Inflammatory macrophage (primary cell): ENCODE results near the gene RGS9BP.
A peak's percentile ranks its signal among the peaks of the same experiment; 100 is the strongest.
"Not testable (repeated sequence)": the region's sequence is repeated elsewhere in the genome, so short reads cannot be mapped to it uniquely, and the experiment has no call there.

Experiments used
- DNase-seq, 2 donors: peaks; one replicate each; pipeline ENCODE4 v3.0.0-alpha.2; 2020 to 2022

The RGS9BP gene

DNA sequence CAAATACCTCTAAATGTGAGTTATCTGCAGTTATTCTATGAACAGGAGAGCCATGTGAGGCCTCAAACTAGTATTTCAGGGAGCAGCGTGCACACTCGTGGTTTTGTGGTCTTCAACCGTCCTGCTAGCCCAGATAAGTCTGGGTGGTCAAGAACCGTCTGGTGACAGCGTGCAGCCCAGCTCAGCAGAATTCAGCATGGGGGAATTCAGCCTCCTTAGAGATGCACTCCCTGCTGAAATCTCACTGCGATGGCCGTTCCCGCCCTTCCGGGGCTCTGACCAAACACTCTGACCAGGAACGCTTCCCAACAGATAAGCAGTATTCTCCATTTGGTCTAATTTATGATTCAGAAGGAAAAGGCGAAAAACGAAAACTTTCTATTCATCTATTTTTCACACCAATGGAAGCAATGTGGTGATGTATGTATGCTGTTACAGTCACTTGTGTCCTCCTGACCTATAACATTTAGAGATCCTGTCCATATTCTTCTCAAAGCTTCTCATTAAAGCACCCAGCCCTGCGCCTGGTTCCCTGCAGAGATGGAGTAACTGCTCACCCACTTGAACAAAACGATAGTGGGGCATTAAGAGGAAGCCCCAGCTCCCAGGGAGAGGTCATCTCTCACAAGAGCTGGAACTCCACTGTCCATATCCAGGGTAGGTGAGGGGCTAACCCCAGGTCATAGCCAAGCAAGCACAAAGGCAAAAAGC lies 3.6 kb upstream of the RGS9BP start:
- DNase-seq = peak in 1 of 2 donors; percentile 22

GRCh38 chr19:32672841-32673240 lies 2.8 kb upstream of the RGS9BP start:
- DNase-seq = no peak

- no peak for DNase-seq
These were observed 2.1 kb upstream of the RGS9BP start for GRCh38 chr19:32673573-32673972.

- peak in 1 of 2 donors; percentile 46 for DNase-seq
These were observed 1.3 kb upstream of the RGS9BP start for GRCh38 chr19:32674153-32674930.

DNA sequence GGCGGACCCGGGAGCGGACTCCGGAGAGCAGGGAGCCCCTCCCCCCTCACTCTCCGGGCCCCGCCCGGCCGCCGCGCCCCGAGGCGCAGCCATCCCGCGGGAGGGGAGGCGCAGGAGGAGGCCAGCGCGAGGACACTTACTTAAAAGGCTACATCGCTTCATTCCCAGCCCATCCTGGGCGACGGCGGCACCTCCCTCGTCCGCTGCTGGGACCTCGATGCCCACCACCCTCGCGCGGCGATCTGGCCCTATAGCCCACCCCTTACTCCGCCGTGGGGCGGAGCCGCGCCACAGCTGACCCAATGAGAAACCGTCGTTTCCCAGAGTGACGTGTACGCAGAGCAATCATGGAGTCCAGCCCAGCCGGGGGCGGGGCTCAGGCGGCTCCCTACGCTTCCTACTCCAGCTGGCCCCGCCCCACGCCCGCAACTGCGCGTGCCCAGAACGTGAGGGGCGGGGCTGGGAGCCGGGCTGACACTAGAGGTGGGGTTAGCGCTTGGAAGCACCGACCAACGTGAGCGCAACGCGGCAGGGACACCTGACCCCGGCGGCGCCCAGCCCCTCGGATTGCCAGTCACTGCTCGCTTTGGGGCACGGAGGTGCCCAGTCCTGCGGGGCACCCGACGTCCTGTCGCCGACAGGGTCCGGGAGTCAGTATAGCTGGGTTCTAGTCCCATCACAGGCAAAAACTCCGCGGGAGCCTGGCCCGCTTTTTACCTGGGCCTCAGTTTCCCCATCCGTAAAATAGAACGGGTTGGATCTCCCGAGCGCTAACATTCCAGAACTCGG lies 523 bp upstream of the RGS9BP start, which contains the start of gene ANKRD27:
Gene ANKRD27, minus strand, starts transcription at position 250 of the 789 bp plus-strand sequence. CDS start 16,165 bp downstream, outside the sequence.
- peak; percentile 99 for DNase-seq

GRCh38 chr19:32676186-32676894 lies 692 bp downstream of the RGS9BP start:
- DNase-seq = no peak

GRCh38 chr19:32676895-32677359 lies 1.3 kb downstream of the RGS9BP start:
- DNase-seq = no peak

DNA sequence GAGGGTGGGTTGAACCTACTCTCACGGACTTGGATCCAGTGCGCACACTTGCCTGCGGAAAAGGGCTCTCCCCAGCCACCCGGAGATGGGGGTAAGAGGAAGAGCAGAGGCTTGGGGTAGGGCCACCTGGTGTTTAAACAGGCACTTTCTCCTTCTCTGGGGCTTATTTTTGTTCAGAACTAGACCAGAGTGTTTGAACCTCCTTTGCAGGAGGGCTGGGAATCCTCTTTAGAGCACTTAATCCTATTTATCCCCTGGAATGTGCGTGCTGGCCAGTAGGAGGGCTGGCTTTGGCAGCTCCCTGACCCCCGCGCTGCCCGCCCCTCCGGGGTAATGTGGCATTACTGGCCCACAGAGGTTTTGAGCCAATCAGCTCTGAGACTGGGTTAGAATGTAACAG lies 2.0 kb downstream of the RGS9BP start:
- DNase-seq = no peak

- peak; percentile 43 to 51 for DNase-seq
These were observed 5.3 kb downstream of the RGS9BP start for GRCh38 chr19:32680986-32681385.

- no peak for DNase-seq
These were observed 6.7 kb downstream of the RGS9BP start for GRCh38 chr19:32682317-32682716.

- DNase-seq = no peak
These were observed 11.3 kb downstream of the RGS9BP start for GRCh38 chr19:32686847-32687475.

- no peak for DNase-seq
These were observed 12.0 kb downstream of the RGS9BP start for GRCh38 chr19:32687681-32688080.

DNA sequence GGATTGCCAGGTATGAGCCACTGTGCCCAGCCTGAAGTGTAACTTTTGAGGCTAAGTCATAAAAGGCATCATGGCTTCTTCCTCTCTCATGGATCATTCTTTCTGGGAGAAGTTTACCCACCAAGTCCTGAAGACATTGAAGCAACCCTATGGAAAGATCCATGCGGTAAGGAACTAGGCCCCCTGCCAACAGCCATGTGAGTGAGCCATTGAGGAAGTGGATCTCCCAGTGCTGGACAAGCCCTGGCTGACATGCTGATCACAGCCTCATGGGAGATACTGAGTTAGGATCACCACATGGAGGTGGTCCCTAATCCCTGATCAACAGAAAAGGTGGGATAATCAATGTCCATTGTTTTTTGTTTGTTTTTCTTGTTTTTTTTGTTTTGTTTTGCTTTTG lies 12.7 kb downstream of the RGS9BP start:
- DNase-seq = peak; percentile 52 to 57

DNA sequence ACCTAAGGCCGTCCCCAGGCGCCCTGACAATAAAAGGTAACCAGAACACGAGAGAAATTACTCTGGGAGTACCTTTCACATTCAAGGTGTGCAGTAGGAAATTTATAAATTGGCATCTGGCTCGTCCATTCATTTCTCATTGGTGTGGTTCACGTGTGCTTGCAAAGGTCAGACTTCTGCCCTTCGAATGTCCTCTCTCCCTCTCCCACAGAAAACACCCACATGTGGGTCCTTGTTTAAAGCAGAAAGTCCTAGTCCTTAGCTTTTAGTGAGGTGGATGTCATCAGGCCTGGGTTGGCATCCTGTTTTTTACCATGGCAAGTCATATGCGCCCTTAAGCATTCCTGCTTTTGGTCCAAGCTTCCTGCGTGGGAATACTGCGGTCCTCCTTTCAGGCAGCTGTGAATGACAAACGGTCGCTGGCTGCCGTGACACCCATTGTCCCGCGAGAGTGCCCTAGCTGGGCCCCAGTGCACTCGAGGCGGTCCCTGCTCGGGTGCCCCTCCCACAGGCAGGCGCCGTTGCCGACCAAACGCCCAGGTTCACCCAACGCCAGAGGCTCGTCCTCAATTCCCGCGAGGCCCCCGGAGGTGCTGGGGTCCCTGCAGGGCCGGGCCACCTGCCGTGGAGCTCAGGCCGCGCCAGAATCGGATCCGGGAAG lies 15.8 kb downstream of the RGS9BP start, which contains the start of gene NUDT19:
Gene NUDT19, plus strand, starts transcription at position 531 of the 661 bp plus-strand sequence. CDS start 140 bp downstream, outside the sequence.
- peak; percentile 75 to 86 for DNase-seq

- DNase-seq = peak; percentile 85 to 94
These were observed 16.5 kb downstream of the RGS9BP start for GRCh38 chr19:32691952-32692726.

- DNase-seq = peak in 1 of 2 donors; percentile 2
These were observed 17.0 kb downstream of the RGS9BP start for GRCh38 chr19:32692727-32693061.

- DNase-seq = peak; percentile 67 to 72
These were observed 17.8 kb downstream of the RGS9BP start for GRCh38 chr19:32693151-32694108.

DNA sequence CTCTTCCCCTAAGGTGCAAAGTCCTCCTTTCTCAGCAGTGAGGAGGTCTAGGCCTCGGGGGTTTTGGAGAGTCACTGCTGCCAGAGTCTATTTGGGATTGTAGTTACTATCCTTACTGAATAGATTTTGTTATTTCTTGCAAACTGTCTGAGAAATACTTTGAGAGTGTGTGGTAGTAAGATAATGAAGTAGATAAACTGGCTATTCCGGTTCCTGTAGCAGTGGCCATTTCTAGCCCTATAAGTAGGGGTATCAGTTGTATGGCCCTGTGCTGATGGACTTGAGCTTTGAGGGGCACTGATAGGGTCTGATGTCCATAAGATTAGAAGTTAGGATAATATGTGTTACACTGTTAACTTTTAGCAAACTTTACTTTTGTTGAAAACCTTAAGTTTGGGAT lies 18.7 kb downstream of the RGS9BP start:
- DNase-seq = not testable (repeated sequence)

- not testable (repeated sequence) for DNase-seq
These were observed 19.2 kb downstream of the RGS9BP start for GRCh38 chr19:32694851-32695250.
